ENCODE data around the gene UMODL1.

Gene UMODL1

DNA sequence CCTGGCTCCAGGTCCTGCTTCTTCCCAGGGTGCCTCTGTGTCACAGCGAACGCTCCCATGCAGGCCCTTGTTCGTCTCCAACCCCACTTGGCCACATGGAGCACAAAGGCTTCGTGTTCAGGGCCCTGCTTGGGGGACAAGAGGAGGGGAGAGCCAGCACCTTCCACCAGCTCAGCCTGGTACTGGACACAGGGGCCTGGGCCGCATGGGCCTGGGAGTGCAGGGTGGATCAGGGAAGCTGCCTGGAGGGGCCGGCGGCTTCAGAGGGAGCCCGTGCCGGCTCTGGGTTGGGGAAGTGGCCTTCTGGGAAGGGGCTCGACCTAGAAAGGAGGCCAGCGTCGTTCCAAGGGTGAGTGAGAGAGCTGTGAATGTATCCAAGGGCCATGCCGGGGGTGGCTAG, 53.0 kb downstream of the UMODL1 start:
- H2BK120ac ChIP-seq (ENCODE audit: low read depth, low read length), result no peak overlapping the region
- H3K4me2 ChIP-seq (ENCODE audit: low read length, poor library complexity, severe bottlenecking), result no peak overlapping the region
- no peak for DNase-seq
- no peak overlapping the region for H3K4ac ChIP-seq (ENCODE audit: low read depth in 1 of 2, low read length in 2 of 2)
- H4K91ac ChIP-seq (ENCODE audit: low read length), result no peak overlapping the region
- peaks cover 8% of the 10 kb centered on the region for H3K4me1 ChIP-seq (ENCODE audit: control insufficient read depth, insufficient read depth, low read depth, low read length)
- H4K8ac ChIP-seq (ENCODE audit: low read length), result no peak overlapping the region
- H3K79me1 ChIP-seq (replicated peaks; ENCODE audit: low read length, poor library complexity, severe bottlenecking), result no peaks in the 10 kb centered on the region
- no peak overlapping the region for H3K9ac ChIP-seq (ENCODE audit: low read length)
- no peak overlapping the region for H3K27ac ChIP-seq (ENCODE audit: low read length, poor library complexity, severe bottlenecking)
- no peak overlapping the region for H2BK12ac ChIP-seq (ENCODE audit: low read length in 2 of 2)
- no peaks in the 10 kb centered on the region for H3K9me3 ChIP-seq (ENCODE audit: control insufficient read depth, low read length)
- no peaks in the 10 kb centered on the region for H3K36me3 ChIP-seq (ENCODE audit: control insufficient read depth in 1 of 2, insufficient read depth in 2 of 2, low read depth in 1 of 2, low read length in 2 of 2)
- H3K4me3 ChIP-seq (ENCODE audit: insufficient read depth in 1 of 2, low read depth in 1 of 2, low read length in 2 of 2), result no peak overlapping the region
- no peak overlapping the region for H3K18ac ChIP-seq (ENCODE audit: low read depth in 1 of 2, low read length in 2 of 2)
- WGBS, result 88% methylated on average over 13 of the region's 13 CpGs
- H2BK15ac ChIP-seq (ENCODE audit: low read depth, poor library complexity, severe bottlenecking), result no peak overlapping the region
- H2BK5ac ChIP-seq (ENCODE audit: low read depth, low read length, poor library complexity, severe bottlenecking), result no peak overlapping the region
- H3K27me3 ChIP-seq (ENCODE audit: control insufficient read depth in 1 of 2, insufficient read depth in 1 of 2, low read length in 2 of 2), result peaks cover 38 to 99% of the 10 kb centered on the region in 2 experiments
- no peak overlapping the region for H2AK5ac ChIP-seq (ENCODE audit: low read length, severe bottlenecking)
- H3K23ac ChIP-seq (ENCODE audit: low read length in 2 of 2), result no peak overlapping the region
- H3K14ac ChIP-seq (ENCODE audit: low read length in 2 of 2), result no peak overlapping the region
- no peak overlapping the region for H2AFZ ChIP-seq (ENCODE audit: low read depth, low read length)

DNA sequence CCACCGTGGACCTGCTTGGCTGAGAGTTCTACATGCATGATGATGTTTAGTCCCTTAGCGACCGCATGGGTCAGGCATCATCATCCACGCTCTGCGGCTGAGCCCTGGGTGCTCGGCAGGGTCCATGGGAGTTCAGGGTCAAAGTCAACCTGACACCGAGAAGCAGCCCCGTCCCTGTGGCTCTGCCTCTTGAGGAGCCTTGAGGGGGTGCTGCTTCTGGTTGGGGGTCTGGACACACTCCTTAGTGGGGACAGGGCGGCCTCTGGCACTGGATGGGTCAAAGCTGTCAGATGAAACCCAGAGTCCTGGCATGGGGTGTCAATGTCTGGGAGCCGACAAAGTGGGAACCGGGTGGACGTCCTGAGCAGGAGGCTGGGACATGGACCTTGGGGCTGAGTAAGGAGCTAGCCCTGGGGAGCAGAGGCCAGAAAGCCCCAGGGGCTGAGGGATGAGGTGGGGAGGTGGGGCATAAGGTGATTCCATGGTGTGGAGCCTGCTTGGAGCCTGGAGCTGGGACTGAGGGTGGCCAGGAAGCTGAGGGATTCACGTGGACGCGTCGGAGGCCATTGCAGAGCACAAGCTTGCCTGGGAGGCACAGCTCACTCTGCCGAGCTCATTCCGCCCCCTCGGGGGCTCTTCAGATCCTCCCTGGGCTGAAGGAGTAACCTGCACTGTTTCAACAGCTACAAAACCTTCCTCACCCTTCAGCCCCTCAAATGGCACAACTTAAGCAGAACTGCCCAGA, 53.9 kb downstream of the UMODL1 start:
- Histone ChIP-seq H4K8ac (ENCODE audit: low read length) (no peak overlapping the region), H2AK5ac (ENCODE audit: low read length, severe bottlenecking) (no peak overlapping the region), H4K91ac (ENCODE audit: low read length) (no peak overlapping the region), H3K14ac (ENCODE audit: low read length in 2 of 2) (no peak overlapping the region), H3K9ac (ENCODE audit: low read length) (no peak overlapping the region), H3K4me2 (ENCODE audit: low read length, poor library complexity, severe bottlenecking) (no peak overlapping the region), H2BK120ac (ENCODE audit: low read depth, low read length) (no peak overlapping the region), H2AFZ (ENCODE audit: low read depth, low read length) (no peak overlapping the region), H3K27ac (ENCODE audit: low read length, poor library complexity, severe bottlenecking) (no peak overlapping the region), H3K36me3 (ENCODE audit: control insufficient read depth in 1 of 2, insufficient read depth in 2 of 2, low read depth in 1 of 2, low read length in 2 of 2) (no peaks in the 10 kb centered on the region), H3K27me3 (ENCODE audit: control insufficient read depth in 1 of 2, insufficient read depth in 1 of 2, low read length in 2 of 2) (peaks cover 37 to 94% of the 10 kb centered on the region in 2 experiments), H3K9me3 (ENCODE audit: control insufficient read depth, low read length) (no peaks in the 10 kb centered on the region), H3K4me1 (ENCODE audit: control insufficient read depth, insufficient read depth, low read depth, low read length) (peaks cover 8% of the 10 kb centered on the region), H2BK12ac (ENCODE audit: low read length in 2 of 2) (no peak overlapping the region), H2BK5ac (ENCODE audit: low read depth, low read length, poor library complexity, severe bottlenecking) (no peak overlapping the region), H3K79me1 (replicated peaks; ENCODE audit: low read length, poor library complexity, severe bottlenecking) (no peaks in the 10 kb centered on the region), H3K4me3 (ENCODE audit: insufficient read depth in 1 of 2, low read depth in 1 of 2, low read length in 2 of 2) (no peak overlapping the region), H3K18ac (ENCODE audit: low read depth in 1 of 2, low read length in 2 of 2) (no peak overlapping the region), H3K23ac (ENCODE audit: low read length in 2 of 2) (no peak overlapping the region), H2BK15ac (ENCODE audit: low read depth, poor library complexity, severe bottlenecking) (no peak overlapping the region), H3K4ac (ENCODE audit: low read depth in 1 of 2, low read length in 2 of 2) (no peak overlapping the region)
- 87% methylated on average over 19 of the region's 19 CpGs for WGBS
- DNase-seq, result no peak

DNA sequence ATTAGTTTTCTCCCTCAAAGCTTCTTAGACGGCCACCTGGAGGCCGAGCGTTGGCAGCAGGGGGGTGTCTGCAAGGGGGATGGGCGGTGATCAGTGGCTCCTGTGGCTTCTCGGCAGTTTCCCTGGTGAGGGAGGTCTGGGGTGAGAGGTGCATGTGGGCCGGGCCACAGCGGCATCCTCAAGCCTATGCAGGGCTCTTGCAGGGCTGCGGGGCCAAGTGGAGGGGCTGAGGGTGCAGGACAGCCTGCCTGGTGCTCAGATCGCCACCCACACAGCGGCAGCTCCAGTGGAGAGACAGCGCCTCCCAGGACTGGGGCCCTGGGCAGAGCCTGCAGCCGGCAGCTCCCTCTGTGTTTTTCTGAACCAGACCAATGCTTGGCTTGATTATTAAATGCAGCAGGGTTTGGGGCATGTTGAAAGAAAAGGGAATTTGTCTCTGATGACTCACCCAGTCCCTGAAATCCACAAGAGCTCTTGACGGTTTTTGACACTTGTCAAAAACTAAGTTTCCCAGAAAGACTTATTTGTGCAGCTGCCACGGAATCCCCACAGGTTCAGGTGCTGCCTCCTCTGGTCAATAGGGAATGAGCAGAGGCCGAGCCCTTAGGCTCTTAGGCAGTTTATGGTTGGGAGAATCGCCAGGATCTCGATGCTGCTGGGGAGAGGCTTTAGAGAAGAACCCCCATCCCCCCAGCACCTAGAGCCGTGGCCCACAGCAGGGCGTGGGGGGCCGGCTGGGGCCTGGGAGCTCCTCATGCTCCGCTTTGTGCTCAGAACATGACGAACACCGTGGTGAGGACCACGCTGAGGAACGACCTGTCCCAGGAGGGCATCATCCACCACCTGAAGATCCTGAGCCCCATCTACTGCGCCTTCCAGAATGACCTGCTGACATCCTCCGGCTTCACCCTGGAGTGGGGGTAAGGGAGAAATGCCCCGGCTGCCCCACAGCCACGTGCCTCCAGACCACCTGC, 54.7 kb downstream of the UMODL1 start:
- DNase-seq, result peak; percentile 30
- H3K23ac ChIP-seq (ENCODE audit: low read length in 2 of 2), result no peak overlapping the region
- no peak overlapping the region for H3K4me3 ChIP-seq (ENCODE audit: insufficient read depth in 1 of 2, low read depth in 1 of 2, low read length in 2 of 2)
- H3K79me1 ChIP-seq (replicated peaks; ENCODE audit: low read length, poor library complexity, severe bottlenecking), result no peaks in the 10 kb centered on the region
- no peak overlapping the region for H3K27ac ChIP-seq (ENCODE audit: low read length, poor library complexity, severe bottlenecking)
- WGBS, result 82% methylated on average over 29 of the region's 29 CpGs
- no peak overlapping the region for H2BK120ac ChIP-seq (ENCODE audit: low read depth, low read length)
- H2BK15ac ChIP-seq (ENCODE audit: low read depth, poor library complexity, severe bottlenecking), result no peak overlapping the region
- no peak overlapping the region for H2AK5ac ChIP-seq (ENCODE audit: low read length, severe bottlenecking)
- no peak overlapping the region for H2BK5ac ChIP-seq (ENCODE audit: low read depth, low read length, poor library complexity, severe bottlenecking)
- H3K9ac ChIP-seq (ENCODE audit: low read length), result no peak overlapping the region
- H2BK12ac ChIP-seq (ENCODE audit: low read length in 2 of 2), result no peak overlapping the region
- H4K91ac ChIP-seq (ENCODE audit: low read length), result no peak overlapping the region
- H3K36me3 ChIP-seq (ENCODE audit: control insufficient read depth in 1 of 2, insufficient read depth in 2 of 2, low read depth in 1 of 2, low read length in 2 of 2), result no peaks in the 10 kb centered on the region
- H2AFZ ChIP-seq (ENCODE audit: low read depth, low read length), result no peak overlapping the region
- H3K14ac ChIP-seq (ENCODE audit: low read length in 2 of 2), result no peak overlapping the region
- H3K4ac ChIP-seq (ENCODE audit: low read depth in 1 of 2, low read length in 2 of 2), result no peak overlapping the region
- H3K4me1 ChIP-seq (ENCODE audit: control insufficient read depth, insufficient read depth, low read depth, low read length), result peaks cover 8% of the 10 kb centered on the region
- H3K9me3 ChIP-seq (ENCODE audit: control insufficient read depth, low read length), result no peaks in the 10 kb centered on the region
- no peak overlapping the region for H3K18ac ChIP-seq (ENCODE audit: low read depth in 1 of 2, low read length in 2 of 2)
- H4K8ac ChIP-seq (ENCODE audit: low read length), result no peak overlapping the region
- H3K4me2 ChIP-seq (ENCODE audit: low read length, poor library complexity, severe bottlenecking), result no peak overlapping the region
- peaks cover 28 to 85% of the 10 kb centered on the region in 2 experiments for H3K27me3 ChIP-seq (ENCODE audit: control insufficient read depth in 1 of 2, insufficient read depth in 1 of 2, low read length in 2 of 2)

All from mesenchymal stem cell (in vitro differentiated cells and primary cell).